Body of pancreas (tissue), 4 donors: Measurements from ENCODE around the gene TMEM63A. TPM values are rescaled to one million over a fixed set of nuclear protein-coding genes. Genes with fewer than 3 reads are reported as not detected.

ENCODE experiments used
- ATAC-seq: fragments of 150-250 bp; one replicate; pipeline ENCODE4 v1.9.1; 2016
- DNase-seq, 4 donors: peaks; one replicate each; pipeline ENCODE4 v3.0.0-alpha.2; 2019
- H3K27ac ChIP-seq, 4 donors: fragments of 200-600 bp; sonication (generic); 1 replicate in 3 of 4; 2 replicates in 1 of 4; pipeline versions ENCODE4 v1.5.1 to v1.6.1; 2016 to 2019; ENCODE audit warnings: mild to moderate bottlenecking in 1 of 4, mixed read lengths in 1 of 4, moderate library complexity in 1 of 4
- H3K27me3 ChIP-seq, 2 donors: fragments of 200-600 bp; sonication (generic); one replicate each; pipeline ENCODE4 v1.6.0; 2016; ENCODE audit warnings: mild to moderate bottlenecking in 1 of 2
- H3K36me3 ChIP-seq, 2 donors: fragments of 200-600 bp; sonication (generic); replicated peaks in 1 of 2; 2 replicates each; pipeline ENCODE4 v1.5.1; 2016; ENCODE audit warnings: low read depth in 2 of 2; ENCODE audit not compliant: insufficient read depth in 1 of 2
- H3K4me1 ChIP-seq: fragments of 200-600 bp; sonication (generic); one replicate; pipeline ENCODE4 v1.6.0; 2016
- H3K4me3 ChIP-seq, 2 donors: fragments of 200-600 bp; sonication (generic); 1 replicate in 1 of 2; 2 replicates in 1 of 2; pipeline ENCODE4 v1.5.1; 2016 to 2019
- H3K9me3 ChIP-seq, 3 donors: fragments of 200-600 bp; sonication (generic); 1 replicate in 2 of 3; 2 replicates in 1 of 3; pipeline ENCODE4 v1.5.1; 2016
- CTCF ChIP-seq, 7 experiments: fragments of 450-650 bp in 4 of 7; fragments of 200-600 bp in 3 of 7; sonication (generic) in 3 of 7; IDR thresholded peaks; one replicate each; pipeline ENCODE4 v1.5.1; 2016 to 2019; ENCODE audit warnings: antibody characterized with exemption in 7 of 7
- POLR2A ChIP-seq, 3 donors: fragments of 450-650 bp; IDR thresholded peaks; one replicate each; pipeline ENCODE4 v1.6.1; 2016; ENCODE audit warnings: antibody characterized with exemption in 3 of 3, mild to moderate bottlenecking in 2 of 3
- WGBS, 2 donors: methylation state at CpG; one replicate each; pipeline ENCODE4 v1.1.5; 2017; 5-methylcytosine and 5-hydroxymethylcytosine counted together
- intact Hi-C: fragments of 100-400 bp; cut with DNase I; formaldehyde crosslinking; loops from one replicate; pipeline ENCODE4 v1.15.1; 2023
- total RNA-seq, 2 donors: library from RNA; depleted of rRNA; stranded (reverse); fragments of >200 nt; gene quantifications; one replicate each; pipeline ENCODE4 v1.1.0, GENCODE V29; 2016

The TMEM63A gene
- total RNA-seq, 2 donors from 2014 or later, result 129 to 217 TPM

- Histone ChIP-seq H3K27me3 (no peaks in the 10 kb centered on the region), H3K9me3 (no peaks in the 10 kb centered on the region), H3K36me3 (peaks cover 5 to 10% of the 10 kb centered on the region in 2 donors), H3K27ac (peak overlapping the region in 3 of 4 donors; percentile 49 to 64 (median 55)), H3K4me1 (peaks cover 42% of the 10 kb centered on the region), H3K4me3 (no peak overlapping the region)
- peak; percentile 81 for ATAC-seq
- TF ChIP-seq POLR2A (IDR thresholded peaks at IDR 0.05) (peak in 1 of 3 donors; percentile 17), CTCF (IDR thresholded peaks at IDR 0.05) (peak in 3 of 7 experiments; percentile 15 to 36 (median 28))
- 0 to 22% methylated on average over 2 to 4 of the region's 4 CpGs for WGBS, 2 donors
- intact Hi-C loops, result no loop called here
- peak; percentile 80 to 94 (median 90) for DNase-seq
Measured at GRCh38 chr1:225847610-225848009, 34.6 kb downstream of the TMEM63A start.

- WGBS, 2 donors, result 76 to 79% methylated on average over 16 to 19 of the region's 20 CpGs
- Histone ChIP-seq H3K4me3 (no peak overlapping the region), H3K27ac (peak overlapping the region in 3 of 4 donors; percentile 49 to 64 (median 55)), H3K27me3 (no peaks in the 10 kb centered on the region), H3K9me3 (no peaks in the 10 kb centered on the region), H3K4me1 (peaks cover 36% of the 10 kb centered on the region), H3K36me3 (peaks cover 4 to 16% of the 10 kb centered on the region in 2 donors)
- intact Hi-C loops, result no loop called here
- ATAC-seq, result no peak
- TF ChIP-seq POLR2A (IDR thresholded peaks at IDR 0.05), result no peak
- no peak for TF ChIP-seq CTCF (IDR thresholded peaks at IDR 0.05)
- DNase-seq, result peak in 1 of 4 donors; percentile 47
Measured at GRCh38 chr1:225846331-225847310, 35.6 kb downstream of the TMEM63A start.

- Histone ChIP-seq H3K27ac (peak overlapping the region in 3 of 4 donors; percentile 46 to 64 (median 49)), H3K4me1 (peaks cover 35% of the 10 kb centered on the region), H3K9me3 (no peaks in the 10 kb centered on the region), H3K4me3 (no peak overlapping the region), H3K36me3 (peaks cover 4 to 16% of the 10 kb centered on the region in 2 donors), H3K27me3 (no peaks in the 10 kb centered on the region)
- TF ChIP-seq POLR2A (IDR thresholded peaks at IDR 0.05), result peak in 2 of 3 donors; percentile 16 to 23
- TF ChIP-seq CTCF (IDR thresholded peaks at IDR 0.05), result peak; percentile 42 to 78 (median 61)
- DNase-seq, result peak; percentile 79 to 87 (median 83)
- peak; percentile 61 for ATAC-seq
- WGBS, 2 donors, result 47% methylated on average over 4 to 10 of the region's 13 CpGs
- intact Hi-C loops, result no loop called here
Measured at GRCh38 chr1:225845571-225846259, 36.5 kb downstream of the TMEM63A start.

- TF ChIP-seq POLR2A (IDR thresholded peaks at IDR 0.05) (no peak), CTCF (IDR thresholded peaks at IDR 0.05) (no peak)
- Histone ChIP-seq H3K27me3 (no peaks in the 10 kb centered on the region), H3K27ac (peak overlapping the region in 3 of 4 donors; percentile 9 to 51 (median 46)), H3K9me3 (no peaks in the 10 kb centered on the region), H3K4me1 (peaks cover 35% of the 10 kb centered on the region), H3K36me3 (peaks cover 6 to 16% of the 10 kb centered on the region in 2 donors), H3K4me3 (no peak overlapping the region)
- ATAC-seq (no peak), DNase-seq (no peak)
- intact Hi-C loops, result no loop called here
- 83 to 94% methylated on average over 10 to 14 of the region's 14 CpGs for WGBS, 2 donors
Measured at GRCh38 chr1:225845097-225845496, 37.1 kb downstream of the TMEM63A start.
